HepG2 (cell line): ENCODE data around the gene CTNNA3.

Experiments
- CBX5 ChIP-seq: sonication (generic); formaldehyde crosslinking; IDR thresholded peaks from 2 replicates; pipeline ENCODE4 v1.4.0; 2020; ENCODE audit warnings: missing genetic modification reagents, borderline replicate concordance
- CTCF ChIP-seq: sonication (generic); formaldehyde crosslinking; IDR thresholded peaks from 2 replicates; pipeline ENCODE4 v1.5.0; 2020; ENCODE audit warnings: mild to moderate bottlenecking, missing genetic modification reagents, moderate library complexity
- GABPA ChIP-seq, 2 experiments: IDR thresholded peaks; 2 replicates each; pipeline ENCODE4 v1.6.1; 2011 to 2016; ENCODE audit warnings: low read depth in 2 of 2, low read length in 1 of 2, missing biosample characterization in 1 of 2, missing genetic modification characterization in 1 of 2
- JUN ChIP-seq: sonication (generic); formaldehyde crosslinking; IDR thresholded peaks from 2 replicates; pipeline ENCODE4 v1.4.0; 2020; ENCODE audit warnings: mild to moderate bottlenecking, missing genetic modification reagents
- KAT8 ChIP-seq: IDR thresholded peaks from 2 replicates; pipeline ENCODE4 v1.6.1; 2016; ENCODE audit warnings: missing genetic modification reagents, missing compliant biosample characterization
- PITX1 ChIP-seq: sonication (generic); formaldehyde crosslinking; IDR thresholded peaks from 2 replicates; pipeline ENCODE4 v1.5.1; 2020; ENCODE audit warnings: mild to moderate bottlenecking, missing genetic modification reagents
- PTBP1 ChIP-seq: fragments of 200-400 bp; formaldehyde crosslinking; IDR thresholded peaks from 2 replicates; pipeline ENCODE4 v1.6.1; 2018; ENCODE audit warnings: low read length, low read depth; ENCODE audit not compliant: poor library complexity, severe bottlenecking
- SMARCE1 ChIP-seq: fragments of 450-650 bp; IDR thresholded peaks from 2 replicates; pipeline ENCODE4 v1.6.1; 2017; ENCODE audit warnings: borderline replicate concordance
- SNAPC4 ChIP-seq: sonication (generic); formaldehyde crosslinking; IDR thresholded peaks from 2 replicates; pipeline ENCODE4 v1.4.0; 2020; ENCODE audit warnings: mild to moderate bottlenecking, missing genetic modification reagents
- ZBTB8A ChIP-seq: sonication (generic); formaldehyde crosslinking; IDR thresholded peaks from 2 replicates; pipeline ENCODE4 v1.4.0; 2020; ENCODE audit warnings: mild to moderate bottlenecking, low read depth, missing genetic modification reagents, borderline replicate concordance
- ZNF17 ChIP-seq: sonication (generic); formaldehyde crosslinking; IDR thresholded peaks from 2 replicates; pipeline ENCODE4 v1.5.0; 2020; ENCODE audit warnings: mild to moderate bottlenecking, missing genetic modification reagents
- ZSCAN12 ChIP-seq: sonication (generic); formaldehyde crosslinking; IDR thresholded peaks from 2 replicates; pipeline ENCODE4 v1.9.0; 2021; ENCODE audit warnings: mild to moderate bottlenecking, missing genetic modification reagents
- TF ChIP-seq, protein P1 (sequence below): IDR thresholded peaks from 2 replicates; pipeline ENCODE4 v1.6.1; 2016; ENCODE audit warnings: missing compliant biosample characterization, missing genetic modification reagents, borderline replicate concordance
- TF ChIP-seq, protein P2 (sequence below): sonication (generic); formaldehyde crosslinking; IDR thresholded peaks from 2 replicates; pipeline ENCODE4 v1.8.0; 2022; ENCODE audit warnings: missing genetic modification reagents, mild to moderate bottlenecking, inconsistent platforms, borderline replicate concordance

- TF ChIP-seq KAT8 (no peak), PITX1 (CRISPR knock-in tag) (no peak), CBX5 (CRISPR knock-in tag) (no peak), CTCF (no peak), ZSCAN12 (CRISPR knock-in tag) (no peak), PTBP1 (no peak), SNAPC4 (CRISPR knock-in tag) (no peak), ZBTB8A (CRISPR knock-in tag) (no peak), JUN (no peak), GABPA (IDR thresholded peaks at IDR 0.05; ENCODE audit: low read depth, low read length) (no peak), GABPA (CRISPR knock-in tag; IDR thresholded peaks at IDR 0.05; ENCODE audit: low read depth) (no peak), ZNF17 (no peak), SMARCE1 (no peak)
- TF ChIP-seq, protein P1, sequence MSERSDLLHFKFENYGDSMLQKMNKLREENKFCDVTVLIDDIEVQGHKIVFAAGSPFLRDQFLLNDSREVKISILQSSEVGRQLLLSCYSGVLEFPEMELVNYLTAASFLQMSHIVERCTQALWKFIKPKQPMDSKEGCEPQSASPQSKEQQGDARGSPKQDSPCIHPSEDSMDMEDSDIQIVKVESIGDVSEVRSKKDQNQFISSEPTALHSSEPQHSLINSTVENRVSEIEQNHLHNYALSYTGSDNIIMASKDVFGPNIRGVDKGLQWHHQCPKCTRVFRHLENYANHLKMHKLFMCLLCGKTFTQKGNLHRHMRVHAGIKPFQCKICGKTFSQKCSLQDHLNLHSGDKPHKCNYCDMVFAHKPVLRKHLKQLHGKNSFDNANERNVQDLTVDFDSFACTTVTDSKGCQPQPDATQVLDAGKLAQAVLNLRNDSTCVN: no peak
- TF ChIP-seq, protein P2, sequence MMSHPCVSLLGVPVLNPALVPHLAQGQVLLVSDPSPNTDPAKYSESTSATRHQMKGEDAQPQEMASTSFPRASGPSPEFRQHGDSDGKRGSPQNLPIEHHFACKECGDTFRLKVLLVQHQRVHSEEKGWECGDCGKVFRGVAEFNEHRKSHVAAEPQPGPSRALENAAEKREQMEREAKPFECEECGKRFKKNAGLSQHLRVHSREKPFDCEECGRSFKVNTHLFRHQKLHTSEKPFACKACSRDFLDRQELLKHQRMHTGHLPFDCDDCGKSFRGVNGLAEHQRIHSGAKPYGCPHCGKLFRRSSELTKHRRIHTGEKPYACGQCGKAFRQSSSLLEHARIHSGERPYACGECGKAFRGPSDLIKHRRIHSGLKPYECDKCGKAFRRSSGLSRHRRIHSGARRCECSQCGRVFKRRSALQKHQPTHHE (CRISPR knock-in tag): no peak
Measured at GRCh38 chr10:66719483-66719882, 976.5 kb downstream of the CTNNA3 start.
